Activated CD4-positive, alpha-beta memory T cell treated with anti-CD3 and anti-CD28 coated beads, Interleukin-2, amount 10 ng/mL, durations not matched to agents 7 days and 5 days (primary cell): Measurements from ENCODE around the gene ZNF100. TPM values are rescaled to one million over a fixed set of nuclear protein-coding genes. Genes with fewer than 3 reads are reported as not detected.
"Not testable (repeated sequence)": the region's sequence is repeated elsewhere in the genome, so short reads cannot be mapped to it uniquely, and the experiment has no call there.

Experiments used
- CTCF ChIA-PET: fragments of 350-600 bp; sonication (Branson Sonifier 250); formaldehyde crosslinking; loops from one replicate; lab custom pipeline; 2021; ENCODE audit warnings: antibody characterized with exemption, inconsistent platforms; lab: Charles Lee
- POLR2A ChIA-PET: fragments of 350-600 bp; sonication (Branson Sonifier 250); formaldehyde crosslinking; loops from one replicate; lab custom pipeline; 2021; ENCODE audit warnings: antibody characterized with exemption; lab: Charles Lee
- DNase-seq: peaks from one replicate; pipeline ENCODE4 v3.0.0-alpha.2; 2020
- H3K27ac Mint-ChIP-seq: one replicate; pipeline ENCODE4 v1.8.0; 2021; ENCODE audit warnings: mild to moderate bottlenecking, mixed read lengths
- H3K27me3 Mint-ChIP-seq: one replicate; pipeline ENCODE4 v1.8.0; 2021; ENCODE audit warnings: mixed read lengths
- H3K36me3 Mint-ChIP-seq: one replicate; pipeline ENCODE4 v1.8.0; 2021; ENCODE audit warnings: low read depth, mixed read lengths
- H3K4me1 Mint-ChIP-seq: one replicate; pipeline ENCODE4 v1.8.0; 2021; ENCODE audit warnings: mixed read lengths
- H3K4me3 Mint-ChIP-seq: one replicate; pipeline ENCODE4 v1.8.0; 2021; ENCODE audit warnings: mild to moderate bottlenecking, mixed read lengths
- H3K9me3 Mint-ChIP-seq: one replicate; pipeline ENCODE4 v1.8.0; 2021; ENCODE audit warnings: mixed read lengths
- total RNA-seq, 2 experiments: library from RNA; stranded (reverse); gene quantifications; one replicate each; pipeline ENCODE4 v1.2.3, GENCODE V29; 2021

ZNF100 gene
- total RNA-seq, 2 experiments from 2014 or later = 18.9 to 19.5 TPM

DNA sequence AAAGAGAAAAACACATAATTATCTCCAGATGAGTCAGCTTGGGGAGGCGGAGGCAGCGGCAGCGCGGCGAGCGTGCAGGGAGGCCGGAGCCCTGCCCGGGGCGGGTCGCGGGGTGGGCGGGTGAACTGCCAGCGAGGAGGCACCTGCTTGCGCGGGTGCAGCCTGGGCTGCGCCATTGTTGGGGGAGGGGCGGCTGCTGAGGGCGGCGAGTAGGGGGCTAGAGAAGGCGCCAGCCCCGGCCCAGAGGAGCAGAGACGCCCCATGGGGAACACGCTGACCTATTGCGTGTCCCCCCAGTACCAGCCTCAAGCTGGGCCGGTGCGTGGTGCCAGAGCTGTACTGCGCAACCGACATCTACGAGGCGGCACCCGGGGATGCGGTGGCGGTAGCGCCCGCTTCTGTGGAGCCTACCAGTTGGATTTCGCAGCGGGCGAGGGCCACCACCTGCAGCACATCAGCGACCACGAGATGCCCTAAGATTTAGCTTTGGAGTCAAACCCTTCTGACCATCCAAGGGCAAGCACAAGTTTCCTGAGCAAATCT, 16.7 kb downstream of the ZNF100 start:
- no peak for DNase-seq
- ChIA-PET CTCF (no interaction called here), POLR2A (interaction anchor here (1.0 kb wide), 1 partner anchor 17 kb away, joined by 3 read pairs; the partner anchor contains the start of gene ZNF100)
- Mint-ChIP-seq H3K4me3 (no peak overlapping the region), H3K9me3 (peaks cover 57% of the 10 kb centered on the region), H3K27ac (no peak overlapping the region), H3K36me3 (peaks cover 92% of the 10 kb centered on the region), H3K27me3 (no peaks in the 10 kb centered on the region), H3K4me1 (peaks cover 2% of the 10 kb centered on the region)

DNA sequence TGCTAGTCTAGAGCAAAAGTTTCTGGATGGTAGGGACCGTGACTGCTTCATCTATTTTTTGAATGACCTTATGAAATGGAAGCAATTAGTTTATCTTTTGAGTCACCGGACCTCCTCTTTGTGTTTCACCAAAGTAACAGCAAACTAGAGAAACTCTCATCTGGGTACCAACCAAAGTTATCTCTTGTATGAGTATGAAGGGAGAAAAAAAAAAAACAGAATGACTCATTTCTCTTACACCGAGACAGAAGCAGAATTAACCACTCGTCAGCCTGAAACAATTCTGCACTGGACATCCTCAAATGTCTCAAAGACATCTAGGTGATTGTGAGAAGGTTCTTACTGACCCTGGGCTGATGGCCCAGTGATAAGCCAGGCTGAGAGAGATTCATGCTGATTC, 18.3 kb downstream of the ZNF100 start:
- ChIA-PET CTCF (no interaction called here), POLR2A (interaction anchor here (1.4 kb wide), 1 partner anchor 18 kb away, joined by 3 read pairs; the partner anchor contains the start of gene ZNF100)
- Mint-ChIP-seq H3K4me3 (no peak overlapping the region), H3K27ac (no peak overlapping the region), H3K27me3 (no peaks in the 10 kb centered on the region), H3K36me3 (peaks cover 85% of the 10 kb centered on the region), H3K4me1 (peaks cover 2% of the 10 kb centered on the region), H3K9me3 (peaks cover 47% of the 10 kb centered on the region)
- no peak for DNase-seq

- Mint-ChIP-seq H3K4me1 (peaks cover 2% of the 10 kb centered on the region), H3K36me3 (peaks cover 84% of the 10 kb centered on the region), H3K9me3 (peaks cover 41% of the 10 kb centered on the region), H3K4me3 (no peak overlapping the region), H3K27ac (no peak overlapping the region), H3K27me3 (no peaks in the 10 kb centered on the region)
- no peak for DNase-seq
- CTCF ChIA-PET = no interaction called here
- POLR2A ChIA-PET = no interaction called here
Observed at GRCh38 chr19:21748088-21748487, 19.3 kb downstream of the ZNF100 start.

DNA sequence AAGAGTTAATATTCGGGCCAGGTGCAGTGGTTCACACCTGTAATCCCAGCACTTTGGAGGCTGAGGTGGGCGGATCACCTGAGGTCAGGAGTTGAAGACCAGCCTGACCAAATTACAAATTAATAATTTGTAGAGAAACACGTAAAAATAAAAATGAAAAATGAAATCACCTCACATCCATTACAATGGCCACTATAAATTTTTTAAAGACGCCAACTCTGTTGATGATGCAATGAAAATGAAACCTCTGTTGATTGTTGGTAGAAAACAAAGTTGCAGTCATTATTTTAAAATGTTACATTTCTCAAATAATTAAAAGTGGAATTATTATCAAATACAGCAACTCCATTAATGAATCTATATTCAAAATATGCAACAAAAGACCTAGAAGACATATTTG, 26.8 kb downstream of the ZNF100 start:
- ChIA-PET POLR2A (no interaction called here), CTCF (no interaction called here)
- no peak for DNase-seq
- H3K4me1 Mint-ChIP-seq = no peaks in the 10 kb centered on the region
- peaks cover 36% of the 10 kb centered on the region for H3K9me3 Mint-ChIP-seq
- no peaks in the 10 kb centered on the region for H3K27me3 Mint-ChIP-seq
- no peak overlapping the region for H3K4me3 Mint-ChIP-seq
- peaks cover 85% of the 10 kb centered on the region for H3K36me3 Mint-ChIP-seq
- no peak overlapping the region for H3K27ac Mint-ChIP-seq

DNA sequence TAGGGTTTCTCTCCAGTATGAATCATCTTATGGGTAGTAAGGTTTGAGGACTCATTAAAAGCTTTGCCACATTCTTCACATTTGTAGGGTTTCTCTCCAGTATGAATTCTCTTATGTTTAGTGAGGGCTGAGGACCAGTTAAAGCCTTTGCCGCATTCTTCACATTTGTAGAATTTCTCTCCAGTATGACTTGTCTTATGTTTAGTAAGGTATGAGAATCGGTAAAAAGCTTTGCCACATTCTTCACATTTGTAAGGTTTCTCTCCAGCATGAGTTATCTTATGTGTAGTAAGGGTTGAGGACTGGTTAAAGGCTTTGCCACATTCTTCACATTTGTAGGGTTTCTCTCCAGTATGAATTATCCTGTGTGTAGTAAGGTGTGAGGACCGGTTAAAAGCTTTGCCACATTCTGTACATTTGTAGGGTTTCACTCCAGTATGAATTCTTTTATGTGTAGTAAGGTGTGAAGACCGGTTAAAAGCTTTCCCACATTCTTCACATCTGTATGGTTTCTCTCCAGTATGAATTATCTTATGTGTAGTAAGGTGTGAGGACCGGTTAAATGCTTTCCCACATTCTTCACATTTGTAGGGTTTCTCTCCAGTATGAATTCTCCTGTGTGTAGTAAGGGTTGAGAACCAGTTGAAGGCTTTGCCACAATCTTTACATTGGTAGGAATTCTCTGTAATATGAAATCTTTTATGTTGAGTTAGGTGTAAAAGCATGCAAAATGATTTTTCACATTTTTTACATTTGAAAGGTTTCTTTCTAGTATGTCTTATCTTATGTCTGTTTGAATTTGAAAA, 40.2 kb downstream of the ZNF100 start:
- H3K27ac Mint-ChIP-seq, H3K4me3 Mint-ChIP-seq, CTCF ChIA-PET, H3K4me1 Mint-ChIP-seq, DNase-seq, POLR2A ChIA-PET, H3K27me3 Mint-ChIP-seq: not testable (repeated sequence)
- peaks cover 54% of the 10 kb centered on the region for H3K36me3 Mint-ChIP-seq
- peaks cover 34% of the 10 kb centered on the region for H3K9me3 Mint-ChIP-seq

GRCh38 chr19:21713761-21714160, 53.6 kb downstream of the ZNF100 start:
- H3K36me3 Mint-ChIP-seq = peaks cover 4% of the 10 kb centered on the region
- no peaks in the 10 kb centered on the region for H3K27me3 Mint-ChIP-seq
- CTCF ChIA-PET = no interaction called here
- H3K4me3 Mint-ChIP-seq = no peak overlapping the region
- peaks cover 23% of the 10 kb centered on the region for H3K9me3 Mint-ChIP-seq
- no peak overlapping the region for H3K27ac Mint-ChIP-seq
- POLR2A ChIA-PET = no interaction called here
- no peak for DNase-seq
- no peaks in the 10 kb centered on the region for H3K4me1 Mint-ChIP-seq

GRCh38 chr19:21709464-21709863, 57.9 kb downstream of the ZNF100 start:
- H3K36me3 Mint-ChIP-seq = no peaks in the 10 kb centered on the region
- H3K27me3 Mint-ChIP-seq = no peaks in the 10 kb centered on the region
- POLR2A ChIA-PET = no interaction called here

GRCh38 chr19:21707878-21708277, 59.5 kb downstream of the ZNF100 start:
- H3K9me3 Mint-ChIP-seq = peaks cover 19% of the 10 kb centered on the region
- H3K27me3 Mint-ChIP-seq, DNase-seq, H3K36me3 Mint-ChIP-seq, H3K4me3 Mint-ChIP-seq, H3K4me1 Mint-ChIP-seq, POLR2A ChIA-PET, CTCF ChIA-PET, H3K27ac Mint-ChIP-seq: not testable (repeated sequence)

More at GRCh38 chr19:21709464-21709863, 57.9 kb downstream of the ZNF100 start:
- Mint-ChIP-seq H3K4me1 (no peaks in the 10 kb centered on the region), H3K4me3 (no peak overlapping the region), H3K27ac (no peak overlapping the region), H3K9me3 (peaks cover 28% of the 10 kb centered on the region)
- DNase-seq = no peak
- CTCF ChIA-PET = no interaction called here

- H3K27ac Mint-ChIP-seq = no peak overlapping the region
- H3K36me3 Mint-ChIP-seq = no peaks in the 10 kb centered on the region
- no peaks in the 10 kb centered on the region for H3K4me1 Mint-ChIP-seq
- no peak for DNase-seq
- ChIA-PET CTCF (no interaction called here), POLR2A (no interaction called here)
- no peaks in the 10 kb centered on the region for H3K27me3 Mint-ChIP-seq
- peaks cover 18% of the 10 kb centered on the region for H3K9me3 Mint-ChIP-seq
- no peak overlapping the region for H3K4me3 Mint-ChIP-seq
Observed at GRCh38 chr19:21707065-21707464, 60.3 kb downstream of the ZNF100 start.

- peaks cover 18% of the 10 kb centered on the region for H3K9me3 Mint-ChIP-seq
- no peak overlapping the region for H3K27ac Mint-ChIP-seq
- H3K27me3 Mint-ChIP-seq = no peaks in the 10 kb centered on the region
- H3K36me3 Mint-ChIP-seq = no peaks in the 10 kb centered on the region
- no peak overlapping the region for H3K4me3 Mint-ChIP-seq
- ChIA-PET CTCF (no interaction called here), POLR2A (no interaction called here)
- no peaks in the 10 kb centered on the region for H3K4me1 Mint-ChIP-seq
- no peak for DNase-seq
Observed at GRCh38 chr19:21705393-21705792, 62.0 kb downstream of the ZNF100 start.

DNA sequence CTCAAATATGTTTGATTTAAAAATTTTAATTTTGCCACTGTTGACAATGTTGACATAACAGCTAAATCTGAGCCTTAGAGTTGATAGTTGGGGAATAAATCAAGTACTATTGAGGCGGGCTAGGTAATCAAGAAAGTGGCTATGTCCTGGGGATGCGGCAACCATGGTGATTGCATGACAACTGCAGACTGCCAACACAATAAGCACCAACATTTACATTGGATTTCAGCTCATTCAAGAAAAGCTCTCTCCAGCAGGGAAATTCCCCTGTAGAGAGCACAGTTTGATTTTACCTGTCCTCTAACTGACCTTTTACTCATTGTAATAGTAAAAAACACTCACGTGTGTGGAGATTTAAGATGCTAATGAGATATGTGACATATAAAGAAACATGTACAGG, 63.1 kb downstream of the ZNF100 start:
- H3K36me3 Mint-ChIP-seq = no peaks in the 10 kb centered on the region
- no peaks in the 10 kb centered on the region for H3K4me1 Mint-ChIP-seq
- H3K27me3 Mint-ChIP-seq = no peaks in the 10 kb centered on the region
- no peak overlapping the region for H3K27ac Mint-ChIP-seq
- ChIA-PET POLR2A (no interaction called here), CTCF (no interaction called here)
- no peak overlapping the region for H3K4me3 Mint-ChIP-seq
- peaks cover 13% of the 10 kb centered on the region for H3K9me3 Mint-ChIP-seq
- DNase-seq = no peak

GRCh38 chr19:21699197-21699596, 68.2 kb downstream of the ZNF100 start:
- POLR2A ChIA-PET = no interaction called here
- no peaks in the 10 kb centered on the region for H3K9me3 Mint-ChIP-seq
- H3K4me3 Mint-ChIP-seq = no peak overlapping the region
- no peak overlapping the region for H3K27ac Mint-ChIP-seq
- CTCF ChIA-PET = no interaction called here
- H3K27me3 Mint-ChIP-seq = no peaks in the 10 kb centered on the region
- H3K4me1 Mint-ChIP-seq = no peaks in the 10 kb centered on the region
- H3K36me3 Mint-ChIP-seq = no peaks in the 10 kb centered on the region
- no peak for DNase-seq

- DNase-seq = no peak
- Mint-ChIP-seq H3K27ac (no peak overlapping the region), H3K27me3 (no peaks in the 10 kb centered on the region), H3K36me3 (no peaks in the 10 kb centered on the region), H3K4me1 (no peaks in the 10 kb centered on the region), H3K4me3 (no peak overlapping the region), H3K9me3 (no peaks in the 10 kb centered on the region)
- POLR2A ChIA-PET = no interaction called here
- CTCF ChIA-PET = no interaction called here
Observed at GRCh38 chr19:21698215-21698614, 69.2 kb downstream of the ZNF100 start.

GRCh38 chr19:21697698-21698097, 69.7 kb downstream of the ZNF100 start:
- no peaks in the 10 kb centered on the region for H3K4me1 Mint-ChIP-seq
- no peaks in the 10 kb centered on the region for H3K27me3 Mint-ChIP-seq
- POLR2A ChIA-PET = no interaction called here
- no peak overlapping the region for H3K27ac Mint-ChIP-seq
- CTCF ChIA-PET = no interaction called here
- no peaks in the 10 kb centered on the region for H3K36me3 Mint-ChIP-seq
- H3K4me3 Mint-ChIP-seq = no peak overlapping the region
- DNase-seq = no peak
- H3K9me3 Mint-ChIP-seq = no peaks in the 10 kb centered on the region
